A549 (cell line): ENCODE measurements around the gene SPTY2D1.

Experiments
- CTCF ChIP-seq: fragments of >200 bp; sonication (Bioruptor Twin); formaldehyde crosslinking; IDR thresholded peaks from 3 replicates; pipeline ENCODE4 v1.5.1; 2016
- HOXA7 ChIP-seq: fragments of 250-450 bp; sonication (Bioruptor Pico); IDR thresholded peaks from 2 replicates; pipeline ENCODE4 v1.5.0; 2020; ENCODE audit warnings: mild to moderate bottlenecking, moderate library complexity
- USF2 ChIP-seq: fragments of 450-650 bp; IDR thresholded peaks from 2 replicates; pipeline ENCODE4 v1.6.1; 2014; ENCODE audit warnings: antibody characterized with exemption

GRCh38 chr11:18567081-18567480 is 67.1 kb downstream of the SPTY2D1 start:
- TF ChIP-seq CTCF (no peak), HOXA7 (no peak), USF2 (no peak)
